Neural progenitor cell (in vitro differentiated cells): ENCODE data around the gene ABCB6. TPM values are rescaled to one million over a fixed set of nuclear protein-coding genes. Genes with fewer than 3 reads are reported as not detected.
"Not testable (repeated sequence)": the region's sequence is repeated elsewhere in the genome, so short reads cannot be mapped to it uniquely, and the experiment has no call there.

ENCODE experiments used
- DNase-seq: peaks from one replicate; pipeline ENCODE4 v3.0.0-alpha.2; 2016; ENCODE audit warnings: low spot score
- H2AFZ ChIP-seq: fragments of 200-600 bp; sonication (generic); replicated peaks from 2 replicates; pipeline ENCODE4 v1.6.1; 2016; ENCODE audit warnings: antibody characterized with exemption
- H3F3A ChIP-seq: fragments of 200-600 bp; sonication (generic); 2 replicates; pipeline ENCODE4 v1.6.1; 2016; ENCODE audit warnings: antibody characterized with exemption, low read depth
- H3K27ac ChIP-seq: fragments of 200-600 bp; sonication (generic); 2 replicates; pipeline ENCODE4 v1.5.1; 2016; ENCODE audit warnings: mild to moderate bottlenecking
- H3K27me3 ChIP-seq: fragments of 200-600 bp; sonication (generic); 2 replicates; pipeline ENCODE4 v1.6.1; 2016; ENCODE audit warnings: mild to moderate bottlenecking, moderate library complexity
- H3K36me3 ChIP-seq: fragments of 200-600 bp; sonication (generic); 2 replicates; pipeline ENCODE4 v1.5.1; 2016
- H3K4me1 ChIP-seq: fragments of 200-600 bp; sonication (generic); 2 replicates; pipeline ENCODE4 v1.6.1; 2016; ENCODE audit warnings: mixed run types
- H3K4me2 ChIP-seq: fragments of 200-600 bp; sonication (generic); 2 replicates; pipeline ENCODE4 v1.6.1; 2016
- H3K4me3 ChIP-seq: fragments of 200-600 bp; sonication (generic); 2 replicates; pipeline ENCODE4 v1.5.1; 2016
- H3K79me2 ChIP-seq: fragments of 200-600 bp; sonication (generic); 2 replicates; pipeline ENCODE4 v1.6.1; 2016; ENCODE audit warnings: low read depth
- H3K9ac ChIP-seq: fragments of 200-600 bp; sonication (generic); 2 replicates; pipeline ENCODE4 v1.6.1; 2016
- H3K9me3 ChIP-seq: fragments of 200-600 bp; sonication (generic); 2 replicates; pipeline ENCODE4 v1.5.1; 2016; ENCODE audit warnings: low read depth
- H4K20me1 ChIP-seq: fragments of 200-600 bp; sonication (generic); 2 replicates; pipeline ENCODE4 v1.6.1; 2016; ENCODE audit warnings: low read depth
- H3K27ac Mint-ChIP-seq: 3 replicates; pipeline ENCODE4 v1.8.0; 2021; ENCODE audit warnings: mixed read lengths
- H3K27me3 Mint-ChIP-seq: 2 replicates; pipeline ENCODE4 v1.8.0; 2022; ENCODE audit warnings: low read depth, mild to moderate bottlenecking, inconsistent platforms, moderate library complexity, mixed read lengths; ENCODE audit not compliant: insufficient read depth
- H3K36me3 Mint-ChIP-seq: 3 replicates; pipeline ENCODE4 v1.8.0; 2021; ENCODE audit warnings: mixed read lengths
- H3K4me1 Mint-ChIP-seq: 3 replicates; pipeline ENCODE4 v1.8.0; 2021; ENCODE audit warnings: mixed read lengths
- H3K4me3 Mint-ChIP-seq: 3 replicates; pipeline ENCODE4 v1.8.0; 2021; ENCODE audit warnings: mild to moderate bottlenecking, moderate library complexity, mixed read lengths
- H3K9me3 Mint-ChIP-seq: 3 replicates; pipeline ENCODE4 v1.8.0; 2020; ENCODE audit warnings: mixed read lengths
- CTCF ChIP-seq: fragments of 200-600 bp; sonication (generic); IDR thresholded peaks from 2 replicates; pipeline ENCODE4 v1.5.1; 2017; ENCODE audit warnings: antibody characterized with exemption, mild to moderate bottlenecking
- EZH2 ChIP-seq: fragments of 200-600 bp; sonication (generic); IDR thresholded peaks from 2 replicates; pipeline ENCODE4 v1.6.1; 2017; ENCODE audit warnings: antibody characterized with exemption, mild to moderate bottlenecking, moderate library complexity
- EZH2phosphoT487 ChIP-seq: fragments of 200-600 bp; sonication (generic); IDR thresholded peaks from 2 replicates; pipeline ENCODE4 v1.6.1; 2017; ENCODE audit warnings: antibody characterized with exemption
- total RNA-seq: library from RNA; depleted of rRNA; stranded (reverse); fragments of >200 nt; gene quantifications from 2 replicates; pipeline ENCODE4 v1.2.3, GENCODE V29; 2015; ENCODE audit warnings: low replicate concordance

ABCB6 gene
- total RNA-seq, 1 donor from 2014 or later: 14.3 TPM

GRCh38 chr2:219261024-219261855 is 42.5 kb upstream of the ABCB6 start:
- no peak overlapping the region for H3K4me2 ChIP-seq
- TF ChIP-seq EZH2: no peak
- no peak for TF ChIP-seq CTCF
- TF ChIP-seq EZH2phosphoT487: no peak
- peaks cover 4% of the 10 kb centered on the region for H3K4me1 ChIP-seq
- no peak overlapping the region for H3K9ac ChIP-seq
- peaks cover 34% of the 10 kb centered on the region for H3K27me3 Mint-ChIP-seq
- no peak overlapping the region for H3K4me3 Mint-ChIP-seq
- H4K20me1 ChIP-seq: no peaks in the 10 kb centered on the region
- no peak overlapping the region for H2AFZ ChIP-seq
- no peak overlapping the region for H3K27ac Mint-ChIP-seq
- no peaks in the 10 kb centered on the region for H3K9me3 Mint-ChIP-seq
- H3K4me1 Mint-ChIP-seq: no peaks in the 10 kb centered on the region
- H3K4me3 ChIP-seq: no peak overlapping the region
- H3K36me3 Mint-ChIP-seq: no peaks in the 10 kb centered on the region
- H3F3A ChIP-seq: no peaks in the 10 kb centered on the region
- no peaks in the 10 kb centered on the region for H3K79me2 ChIP-seq
- peaks cover 68% of the 10 kb centered on the region for H3K27me3 ChIP-seq
- H3K36me3 ChIP-seq: no peaks in the 10 kb centered on the region
- no peak overlapping the region for H3K27ac ChIP-seq
- DNase-seq: no peak
- H3K9me3 ChIP-seq: no peaks in the 10 kb centered on the region

- not testable (repeated sequence) for H3K27ac Mint-ChIP-seq
Measured at GRCh38 chr2:219258942-219259341, 40.2 kb upstream of the ABCB6 start.

GRCh38 chr2:219254590-219255201 is 35.9 kb upstream of the ABCB6 start:
- no peak overlapping the region for H3K27ac ChIP-seq
- no peaks in the 10 kb centered on the region for H3K9me3 ChIP-seq
- TF ChIP-seq EZH2 (peak; percentile 65), EZH2phosphoT487 (peak; percentile 46), CTCF (no peak)
- Mint-ChIP-seq H3K4me3 (peak overlapping the region; percentile 46), H3K27ac (no peak overlapping the region), H3K27me3 (peaks cover 66% of the 10 kb centered on the region), H3K36me3 (no peaks in the 10 kb centered on the region), H3K4me1 (peaks cover 13% of the 10 kb centered on the region), H3K9me3 (no peaks in the 10 kb centered on the region)
- H3K36me3 ChIP-seq: no peaks in the 10 kb centered on the region
- peaks cover 12% of the 10 kb centered on the region for H4K20me1 ChIP-seq
- H3K4me3 ChIP-seq: peak overlapping the region; percentile 34
- H3F3A ChIP-seq: peaks cover 3% of the 10 kb centered on the region
- H3K4me1 ChIP-seq: peaks cover 7% of the 10 kb centered on the region
- peaks cover 89% of the 10 kb centered on the region for H3K27me3 ChIP-seq
- H3K4me2 ChIP-seq: peak overlapping the region; percentile 78
- H2AFZ ChIP-seq: no peak overlapping the region
- no peak overlapping the region for H3K9ac ChIP-seq
- H3K79me2 ChIP-seq: no peaks in the 10 kb centered on the region
- DNase-seq: no peak

More at GRCh38 chr2:219258942-219259341, 40.2 kb upstream of the ABCB6 start:
- H3K4me1 Mint-ChIP-seq, H3K27ac ChIP-seq, H3K9ac ChIP-seq, H2AFZ ChIP-seq, H3K9me3 Mint-ChIP-seq, H3K9me3 ChIP-seq, H3K4me2 ChIP-seq, DNase-seq, H3F3A ChIP-seq, H3K4me3 ChIP-seq, H3K4me3 Mint-ChIP-seq, H3K36me3 ChIP-seq, H3K36me3 Mint-ChIP-seq, H4K20me1 ChIP-seq, H3K4me1 ChIP-seq, H3K79me2 ChIP-seq: not testable (repeated sequence)
- H3K27me3 Mint-ChIP-seq: peaks cover 48% of the 10 kb centered on the region
- H3K27me3 ChIP-seq: peaks cover 91% of the 10 kb centered on the region
